ENCODE results near the gene PIK3CG.

PIK3CG gene

DNA sequence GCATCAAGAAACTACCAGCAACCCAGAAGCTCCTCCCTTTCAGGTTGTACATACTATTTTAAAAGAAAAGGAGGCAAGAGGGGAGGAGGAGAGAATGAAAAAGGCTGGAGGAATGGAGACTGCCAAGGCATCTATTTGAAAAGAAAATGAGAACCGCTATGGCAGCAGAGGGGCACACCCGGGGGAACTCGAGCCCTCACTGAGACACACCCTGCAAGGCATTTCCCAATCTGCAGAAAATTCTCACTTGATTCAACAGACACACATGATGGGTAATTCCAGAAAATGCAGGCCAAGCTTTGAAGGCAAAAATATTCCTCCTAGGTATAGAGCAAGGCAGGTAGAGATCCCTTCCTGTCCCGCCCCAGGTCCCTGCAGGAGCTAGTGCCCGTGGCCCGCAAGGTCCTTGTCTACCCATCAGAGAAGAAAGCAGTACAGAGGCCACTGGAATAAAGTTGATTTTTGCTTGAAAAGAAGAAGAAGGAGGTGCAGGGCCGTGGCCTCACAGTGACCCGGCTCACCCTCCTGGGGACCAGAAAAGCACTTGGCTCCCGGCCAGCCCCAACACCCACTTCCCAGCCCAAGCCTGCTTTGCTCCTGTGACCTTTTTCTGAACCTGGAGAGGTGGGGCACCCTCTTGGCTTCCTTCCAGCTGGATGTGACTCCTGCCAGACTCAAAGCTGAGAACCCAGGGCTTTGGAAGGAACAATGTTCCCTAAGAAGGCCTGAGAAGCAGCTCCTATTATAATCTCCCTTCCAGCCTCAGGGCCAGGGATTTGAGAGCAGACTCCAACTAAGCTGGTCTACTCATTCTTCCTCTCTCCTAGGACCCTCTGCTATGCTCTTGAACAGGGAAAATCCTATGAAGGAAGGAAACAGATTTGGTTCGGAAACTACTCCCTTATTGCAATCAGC, 6.2 kb upstream of the PIK3CG start:
- peak; percentile 49 for DNase-seq

DNA sequence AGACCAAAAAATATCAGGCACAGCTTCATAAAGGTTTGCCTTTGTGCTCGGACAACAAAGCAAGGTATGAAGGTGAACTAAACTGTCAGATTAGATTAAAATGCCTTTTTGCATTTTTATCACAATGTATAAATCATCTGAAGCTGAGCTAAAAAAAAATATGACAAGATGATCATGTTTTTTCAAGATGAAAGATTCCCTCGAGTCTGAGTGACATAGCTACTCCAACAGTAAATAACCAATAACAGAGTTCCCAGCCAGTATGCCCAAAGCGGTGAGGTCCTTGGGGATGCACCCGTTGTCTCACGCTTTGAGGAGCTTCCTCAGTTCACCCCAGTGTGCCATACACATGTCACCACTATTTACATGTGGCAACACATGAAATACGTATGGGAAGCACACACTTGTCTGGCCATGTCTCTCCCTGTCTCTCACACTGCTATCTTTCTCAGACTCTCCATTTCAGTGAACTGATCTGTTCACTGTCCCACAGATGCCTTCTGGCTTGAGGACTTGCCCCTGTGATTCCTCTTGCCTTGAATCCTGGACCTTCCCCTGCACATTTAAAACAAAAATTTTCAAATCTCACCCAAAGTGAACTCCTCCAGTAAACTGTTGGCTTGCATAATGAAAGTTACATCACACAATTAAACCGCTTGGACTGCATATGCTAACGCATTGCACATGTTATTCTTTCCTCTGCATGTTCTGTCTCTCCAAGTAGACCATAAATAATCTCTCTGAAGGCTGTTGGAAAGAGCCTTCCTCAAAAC, 2.6 kb upstream of the PIK3CG start:
- DNase-seq: no peak

DNA sequence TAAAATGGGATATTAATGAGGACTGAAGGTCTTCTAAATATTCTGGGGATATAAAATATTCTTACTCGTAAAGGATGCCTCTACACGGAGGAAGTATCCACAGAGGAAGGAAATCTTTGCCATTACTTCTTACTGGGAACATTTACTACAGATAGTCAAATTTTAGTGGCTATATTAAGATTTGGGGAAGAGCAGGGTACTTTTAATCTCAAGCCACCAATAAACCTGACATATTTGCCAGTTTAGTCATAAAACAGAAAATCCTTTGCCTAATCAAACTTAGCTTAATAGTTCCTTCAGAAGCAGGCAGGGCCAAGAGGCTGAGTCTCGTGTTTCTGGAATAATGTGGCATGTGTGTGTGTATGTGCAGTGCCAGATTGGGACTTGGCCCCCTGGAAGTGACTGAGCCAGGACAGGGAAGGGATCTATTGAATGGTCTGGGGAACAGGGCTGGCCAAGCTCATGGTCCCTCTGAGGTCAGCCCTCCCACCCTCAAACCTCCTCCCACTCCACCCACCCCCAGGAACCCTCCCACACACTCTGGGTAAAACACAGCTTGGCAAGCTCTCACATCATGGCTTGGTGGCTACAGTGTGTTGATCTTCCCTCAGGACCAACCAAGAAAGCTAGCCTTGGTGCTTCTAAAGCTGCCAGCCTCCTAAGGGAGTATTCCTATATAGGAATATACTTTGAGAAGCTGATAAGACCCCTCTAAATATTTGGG, 1.6 kb upstream of the PIK3CG start:
- DNase-seq: no peak

DNA sequence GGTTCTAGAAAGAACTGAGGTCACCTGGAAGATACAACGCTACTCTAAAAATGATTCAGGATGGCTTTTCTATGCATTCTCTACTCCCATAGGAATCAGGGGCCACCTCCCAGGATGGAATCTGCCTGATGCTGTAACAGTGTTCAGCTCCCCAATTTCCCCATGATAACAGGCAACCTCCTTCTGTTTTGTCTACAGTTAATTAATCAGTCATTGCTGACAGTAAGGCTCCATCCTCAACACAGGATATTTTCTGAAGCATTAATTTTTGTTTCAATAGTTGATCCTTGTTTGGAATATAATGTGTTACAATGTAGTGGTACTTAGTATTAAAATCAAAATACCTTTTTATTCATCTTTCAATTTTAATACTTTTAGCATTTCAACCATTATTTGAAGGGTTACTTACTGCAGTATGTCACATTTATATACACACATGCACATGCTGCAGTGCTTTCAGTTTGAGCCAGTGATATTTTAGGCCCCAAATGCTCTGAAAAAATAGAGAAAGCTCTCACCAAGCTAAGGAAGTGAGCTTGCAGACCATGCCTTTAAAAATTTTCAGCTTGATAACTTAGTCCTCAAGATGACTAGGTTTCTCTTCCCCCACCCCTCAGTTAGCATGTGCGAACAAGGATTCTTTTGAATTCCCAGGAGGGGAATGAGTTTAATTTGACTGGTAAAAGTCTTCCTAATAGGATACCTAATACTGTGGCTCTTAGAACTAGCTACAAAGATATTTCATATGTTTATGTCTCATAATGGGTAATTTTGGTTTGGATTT, 592 bp upstream of the PIK3CG start:
- DNase-seq: no peak

DNA sequence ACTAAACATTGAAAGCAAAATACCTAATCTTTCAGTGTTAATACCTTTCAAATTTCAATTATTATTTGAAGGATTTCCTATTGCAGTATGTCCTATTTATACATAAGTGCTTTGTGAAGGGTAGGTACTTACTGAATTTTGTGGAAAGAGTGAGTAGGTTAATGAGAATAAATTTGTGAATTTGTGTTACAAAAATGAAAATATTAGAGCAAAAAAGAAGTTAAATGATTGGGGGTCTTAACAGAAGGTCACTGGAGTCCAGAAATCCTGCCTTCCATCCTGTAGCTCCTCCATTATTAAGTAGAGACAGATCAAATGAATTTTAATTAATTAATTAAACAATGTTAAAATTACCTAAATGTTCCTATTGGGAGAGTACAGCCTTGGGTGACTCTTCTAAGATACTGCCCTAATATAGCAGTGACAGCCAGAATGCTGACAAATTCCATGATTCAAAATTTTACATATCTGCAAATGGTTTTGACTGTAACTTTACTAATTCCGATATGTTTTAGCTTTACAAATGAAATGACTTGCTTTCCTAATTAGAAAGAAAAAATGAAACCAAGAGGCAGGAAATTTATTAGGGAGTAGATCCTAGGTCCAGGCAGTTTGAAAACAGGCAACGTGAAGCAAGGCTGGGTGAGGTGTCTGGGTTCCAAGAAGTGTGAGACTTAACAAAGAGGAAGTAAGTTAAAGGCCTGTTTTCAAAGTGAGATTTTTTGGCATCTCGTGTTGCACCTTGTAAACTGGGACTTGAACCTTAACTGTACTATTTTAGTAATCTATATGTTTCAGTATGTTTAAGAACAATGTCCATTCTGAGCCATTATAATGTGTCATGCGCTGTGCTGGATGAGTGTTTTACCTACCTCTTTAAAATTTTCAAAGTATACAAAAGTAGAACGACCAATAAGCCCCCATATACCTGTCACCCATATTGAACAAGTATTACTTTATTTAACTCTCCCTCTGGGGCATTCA, 1.5 kb downstream of the PIK3CG start:
- DNase-seq: no peak

DNA sequence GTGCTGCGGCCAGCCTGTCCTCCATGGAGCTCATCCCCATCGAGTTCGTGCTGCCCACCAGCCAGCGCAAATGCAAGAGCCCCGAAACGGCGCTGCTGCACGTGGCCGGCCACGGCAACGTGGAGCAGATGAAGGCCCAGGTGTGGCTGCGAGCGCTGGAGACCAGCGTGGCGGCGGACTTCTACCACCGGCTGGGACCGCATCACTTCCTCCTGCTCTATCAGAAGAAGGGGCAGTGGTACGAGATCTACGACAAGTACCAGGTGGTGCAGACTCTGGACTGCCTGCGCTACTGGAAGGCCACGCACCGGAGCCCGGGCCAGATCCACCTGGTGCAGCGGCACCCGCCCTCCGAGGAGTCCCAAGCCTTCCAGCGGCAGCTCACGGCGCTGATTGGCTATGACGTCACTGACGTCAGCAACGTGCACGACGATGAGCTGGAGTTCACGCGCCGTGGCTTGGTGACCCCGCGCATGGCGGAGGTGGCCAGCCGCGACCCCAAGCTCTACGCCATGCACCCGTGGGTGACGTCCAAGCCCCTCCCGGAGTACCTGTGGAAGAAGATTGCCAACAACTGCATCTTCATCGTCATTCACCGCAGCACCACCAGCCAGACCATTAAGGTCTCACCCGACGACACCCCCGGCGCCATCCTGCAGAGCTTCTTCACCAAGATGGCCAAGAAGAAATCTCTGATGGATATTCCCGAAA, 2.7 kb downstream of the PIK3CG start:
- no peak for DNase-seq

DNA sequence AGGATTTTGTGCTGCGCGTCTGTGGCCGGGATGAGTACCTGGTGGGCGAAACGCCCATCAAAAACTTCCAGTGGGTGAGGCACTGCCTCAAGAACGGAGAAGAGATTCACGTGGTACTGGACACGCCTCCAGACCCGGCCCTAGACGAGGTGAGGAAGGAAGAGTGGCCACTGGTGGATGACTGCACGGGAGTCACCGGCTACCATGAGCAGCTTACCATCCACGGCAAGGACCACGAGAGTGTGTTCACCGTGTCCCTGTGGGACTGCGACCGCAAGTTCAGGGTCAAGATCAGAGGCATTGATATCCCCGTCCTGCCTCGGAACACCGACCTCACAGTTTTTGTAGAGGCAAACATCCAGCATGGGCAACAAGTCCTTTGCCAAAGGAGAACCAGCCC, 3.3 kb downstream of the PIK3CG start:
- DNase-seq: no peak

DNA sequence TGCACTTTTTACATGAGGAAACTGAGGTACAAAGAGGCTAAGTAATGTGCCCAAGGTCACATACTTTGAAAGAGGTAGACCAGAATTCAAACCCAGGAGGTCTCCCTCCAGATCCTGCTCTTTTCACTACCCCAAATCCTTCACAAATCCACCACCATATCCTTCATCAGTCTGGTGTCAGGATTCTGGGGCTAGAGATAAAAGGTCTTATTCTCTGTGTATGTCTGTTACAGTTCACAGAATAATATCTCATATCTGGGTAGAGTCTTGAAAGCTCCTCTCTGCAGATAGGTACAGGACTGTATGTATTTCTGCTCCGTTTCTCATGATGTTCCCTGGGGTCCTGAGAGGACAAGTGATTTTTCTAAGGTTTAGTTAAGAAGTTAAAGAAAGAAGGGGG, 4.9 kb downstream of the PIK3CG start:
- no peak for DNase-seq

DNA sequence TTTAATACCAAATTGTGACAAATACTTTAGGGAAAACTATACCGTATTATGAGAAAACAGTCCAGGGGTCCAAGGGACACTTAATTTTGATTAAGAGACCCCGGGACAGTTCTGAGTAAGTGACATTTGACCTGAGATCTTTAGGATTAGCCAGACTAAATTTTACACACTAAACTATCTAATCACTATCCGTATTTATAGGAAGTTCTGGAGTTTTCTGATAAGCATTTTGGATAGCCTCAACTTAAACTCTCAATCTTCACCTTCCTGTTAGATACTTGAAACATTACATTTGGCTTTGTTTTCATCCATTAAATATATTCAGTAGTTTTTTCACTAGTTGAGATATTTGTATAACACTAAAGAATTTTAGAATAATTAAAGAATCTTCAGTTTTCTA, 5.4 kb downstream of the PIK3CG start:
- no peak for DNase-seq

DNA sequence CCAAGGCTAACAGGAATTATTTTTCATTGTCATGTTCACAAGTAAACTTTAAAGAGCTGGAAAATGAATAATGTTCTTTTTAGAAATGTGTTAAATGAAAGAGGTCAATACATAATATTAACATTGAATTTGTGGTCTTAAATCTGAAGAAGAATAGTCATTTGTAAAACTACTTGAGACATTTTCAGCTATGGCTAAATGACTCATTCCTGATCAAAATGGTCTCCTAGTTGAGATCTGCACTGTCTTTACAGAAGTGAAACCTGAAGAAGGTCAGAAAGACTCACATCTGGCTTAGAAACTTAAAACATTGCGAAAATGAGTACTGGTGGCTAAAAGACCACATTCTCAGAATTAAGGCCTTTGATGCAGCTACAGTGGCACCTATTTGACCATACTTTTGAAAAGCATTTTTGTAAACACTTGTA, 5.9 kb downstream of the PIK3CG start:
- no peak for DNase-seq

DNA sequence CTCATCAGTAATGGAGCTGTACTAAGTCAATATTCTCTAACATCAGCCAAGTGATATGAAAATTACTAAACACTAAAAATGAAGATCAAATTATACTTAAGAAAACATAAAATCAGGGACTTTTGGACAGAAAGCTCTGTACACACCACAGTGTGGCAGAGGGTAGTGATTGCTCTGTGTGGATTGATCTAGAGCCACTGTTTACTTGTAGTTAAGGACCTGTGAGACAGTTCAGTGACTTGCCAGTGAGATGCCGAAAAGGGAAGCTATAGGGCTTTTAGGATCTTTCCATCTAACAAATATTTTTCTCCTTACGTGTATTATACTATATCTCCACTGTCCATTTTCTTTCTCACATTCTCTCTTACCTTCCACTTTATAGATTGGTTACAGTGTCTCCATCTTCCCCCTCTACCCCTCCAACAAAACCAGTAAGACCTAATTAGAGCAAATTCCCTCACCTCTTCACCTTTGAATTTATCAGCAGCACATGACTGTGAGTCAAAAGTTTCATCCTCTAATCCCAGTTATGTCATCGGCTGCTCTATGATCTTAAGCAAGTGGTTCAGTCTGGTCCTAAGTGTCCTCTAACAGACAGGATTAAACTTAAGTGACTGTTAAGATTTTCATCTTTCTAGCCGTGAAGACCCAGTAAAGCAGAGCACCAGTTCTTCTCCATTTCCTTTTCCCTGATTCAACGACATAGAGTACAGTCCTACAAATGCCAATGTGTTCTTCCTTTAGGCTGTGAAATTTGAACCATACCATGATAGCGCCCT, 6.9 kb downstream of the PIK3CG start:
- DNase-seq: no peak

DNA sequence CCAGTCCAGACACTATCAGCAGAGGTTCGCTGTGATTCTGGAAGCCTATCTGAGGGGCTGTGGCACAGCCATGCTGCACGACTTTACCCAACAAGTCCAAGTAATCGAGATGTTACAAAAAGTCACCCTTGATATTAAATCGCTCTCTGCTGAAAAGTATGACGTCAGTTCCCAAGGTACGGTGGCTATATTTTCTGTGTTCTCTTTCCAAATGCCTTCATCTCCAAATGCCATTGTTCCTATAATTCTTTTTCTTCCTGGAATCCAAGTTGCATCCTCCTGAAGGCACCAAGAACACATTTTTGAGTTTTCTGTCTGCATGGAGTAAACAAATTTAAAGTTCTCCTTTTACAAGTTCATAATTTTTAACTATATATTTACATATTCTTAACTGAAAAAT, 7.7 kb downstream of the PIK3CG start:
- DNase-seq: no peak

DNA sequence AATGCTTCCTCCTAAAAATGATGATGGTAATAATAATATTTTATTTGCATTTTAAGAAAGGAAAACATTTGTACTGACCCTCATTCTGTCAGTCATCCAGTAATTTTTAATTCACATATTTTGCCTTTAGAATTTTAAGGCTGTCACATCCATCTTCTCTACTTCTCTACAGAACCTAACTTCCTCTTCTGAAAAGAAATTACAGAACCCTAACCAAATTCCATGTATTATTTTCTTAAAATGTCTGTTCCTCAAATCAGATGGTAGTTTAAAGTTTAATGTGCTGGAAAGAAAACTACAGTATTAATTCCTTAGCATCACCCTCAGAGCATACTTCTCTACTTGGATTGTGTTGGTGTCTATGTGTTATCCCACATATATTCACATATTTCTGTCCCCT, 9.0 kb downstream of the PIK3CG start:
- DNase-seq: no peak

DNA sequence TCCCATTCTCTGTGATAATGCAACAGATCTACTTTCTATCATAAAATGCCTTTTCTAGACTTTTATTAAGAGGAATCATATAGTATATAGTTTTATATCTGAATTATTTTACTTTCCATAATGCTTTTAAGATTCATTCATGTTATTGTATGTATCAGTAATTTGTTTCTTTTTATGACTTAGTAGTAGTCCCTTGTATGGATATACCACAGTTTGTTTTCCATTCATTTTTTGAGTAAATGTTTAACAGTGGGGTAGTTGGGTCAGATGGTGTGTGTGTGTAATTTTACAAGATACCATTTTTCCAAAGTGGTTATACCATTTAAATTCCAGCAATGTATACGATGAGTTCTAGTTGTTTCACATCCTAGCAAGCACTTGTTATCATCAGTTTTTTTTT, 10.4 kb downstream of the PIK3CG start:
- no peak for DNase-seq

DNA sequence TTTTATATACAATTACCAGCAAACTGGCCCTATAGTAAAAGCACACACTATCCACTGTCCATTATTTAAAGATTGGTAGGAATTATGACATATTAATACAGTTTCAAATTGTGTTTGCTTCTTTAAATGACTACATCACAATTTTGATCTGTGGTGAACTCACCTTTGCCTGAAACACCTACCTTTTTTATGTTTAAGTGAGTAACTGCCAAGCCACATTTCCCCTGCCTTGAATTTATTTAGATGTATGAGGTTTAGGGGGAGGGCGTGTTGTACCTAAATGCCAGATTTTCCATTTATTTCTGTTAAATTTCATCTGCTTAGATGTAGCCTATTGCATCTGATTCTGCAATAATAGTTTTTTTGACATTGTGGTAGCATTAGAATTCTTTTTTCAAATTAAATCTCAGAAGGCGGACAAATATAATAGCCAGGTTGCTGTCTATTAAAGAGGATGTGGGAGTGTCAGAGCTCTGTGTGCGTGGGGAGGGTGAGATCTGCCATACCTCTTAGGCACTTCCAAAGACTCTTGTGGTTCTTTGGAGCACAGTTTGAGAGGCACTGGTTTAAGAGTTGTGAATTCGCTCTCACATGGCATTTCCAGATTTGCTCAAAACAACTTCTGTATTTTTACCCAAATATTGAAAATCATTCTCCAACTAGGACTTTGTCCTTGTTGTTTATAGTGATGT, 13.8 kb downstream of the PIK3CG start:
- no peak for DNase-seq

DNA sequence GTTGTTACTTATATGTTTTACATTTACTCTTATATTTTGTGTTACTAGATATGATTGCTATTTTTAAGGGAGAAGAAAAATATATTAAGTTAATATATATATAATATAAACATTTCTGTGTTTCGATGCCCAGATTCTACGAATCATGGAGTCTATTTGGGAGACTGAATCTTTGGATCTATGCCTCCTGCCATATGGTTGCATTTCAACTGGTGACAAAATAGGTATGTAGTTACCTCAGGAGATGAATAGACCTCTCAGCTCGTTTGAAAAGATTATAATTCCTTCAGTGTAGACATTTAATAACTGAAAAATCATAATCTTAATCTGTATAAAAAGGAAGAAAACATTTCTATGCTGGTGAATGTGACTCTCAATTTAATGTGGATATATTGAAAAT, 16.9 kb downstream of the PIK3CG start:
- DNase-seq: no peak

DNA sequence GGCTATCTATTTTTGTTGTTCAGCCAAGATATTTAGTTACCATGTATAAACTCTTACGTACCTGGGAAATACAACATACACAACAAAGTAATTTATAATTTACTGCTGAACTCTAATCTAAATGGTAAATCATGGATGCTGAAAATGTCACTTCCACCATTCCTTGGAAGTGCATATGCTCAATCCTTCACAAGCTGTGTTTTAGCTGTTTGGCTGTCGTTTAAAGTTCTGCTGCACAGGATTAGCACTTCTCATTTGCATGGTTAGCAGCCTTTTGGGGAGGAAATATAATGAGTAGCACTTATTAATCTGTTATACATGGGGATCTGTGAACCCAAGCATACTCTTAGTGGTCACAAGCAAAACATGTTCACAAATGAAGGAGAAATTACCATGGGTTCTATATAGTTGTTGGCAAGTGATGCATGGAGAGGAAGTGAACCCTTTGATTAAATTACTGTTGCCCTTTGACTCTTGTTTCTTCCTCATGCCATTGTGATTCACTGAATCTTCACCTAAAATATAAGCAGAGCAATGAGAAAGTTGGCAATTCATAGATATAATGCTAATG, 18.5 kb downstream of the PIK3CG start:
- DNase-seq: no peak

DNA sequence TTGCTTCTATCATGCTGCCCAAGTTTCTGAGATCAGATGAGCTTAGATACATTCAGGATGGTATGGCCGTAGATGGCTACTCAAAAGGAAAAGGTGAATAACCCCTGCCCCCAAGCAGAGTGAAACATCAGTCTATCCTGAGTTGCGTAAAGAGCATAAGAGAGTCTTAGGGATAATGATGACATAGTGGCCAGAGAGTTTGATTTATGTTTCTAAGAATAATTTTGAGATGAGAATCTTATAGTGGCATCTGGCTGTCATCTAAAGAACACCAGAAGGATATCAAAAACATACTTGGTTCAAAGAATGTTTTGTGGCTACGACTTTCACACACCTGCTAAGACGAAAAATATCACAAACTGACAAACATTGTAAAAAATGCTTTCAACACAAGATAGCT, 20.6 kb downstream of the PIK3CG start:
- DNase-seq: no peak

DNA sequence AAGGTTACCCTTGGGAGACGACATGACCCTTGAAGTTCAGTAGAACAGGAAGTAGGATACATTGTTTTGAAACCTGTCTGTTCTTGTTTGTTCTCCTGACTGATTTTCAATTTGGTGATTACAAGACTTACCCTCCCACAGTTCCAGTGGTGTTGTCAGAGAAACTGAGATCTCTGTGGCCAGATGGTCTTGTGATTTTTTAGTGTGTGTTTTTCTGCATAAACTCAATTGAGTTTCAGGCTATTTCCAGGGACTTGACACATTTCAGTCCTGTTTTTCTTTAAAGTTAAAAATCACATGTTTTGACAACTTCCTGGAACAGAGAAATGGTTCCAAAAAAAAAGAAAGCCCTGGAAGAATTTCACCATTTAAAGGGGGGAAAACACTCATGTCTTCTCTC, 22.3 kb downstream of the PIK3CG start:
- DNase-seq: no peak

All from NCI-H2171 (cell line).